GM23338 (cell line): ENCODE measurements around the gene C17orf107.

Source experiments
- CREB1 ChIP-seq: fragments of 250-450 bp; sonication (Bioruptor Pico); IDR thresholded peaks from 2 replicates; pipeline ENCODE4 v1.5.0; 2020; ENCODE audit warnings: low read depth, mild to moderate bottlenecking, moderate library complexity
- EZH2 ChIP-seq: fragments of 200-600 bp; sonication (generic); IDR thresholded peaks from one replicate; pipeline ENCODE4 v1.8.0; 2017; ENCODE audit warnings: antibody characterized with exemption, mild to moderate bottlenecking, low read depth; ENCODE audit not compliant: unreplicated experiment
- EZH2phosphoT487 ChIP-seq: fragments of 200-600 bp; sonication (generic); IDR thresholded peaks from one replicate; pipeline ENCODE4 v1.8.1; 2018; ENCODE audit warnings: antibody characterized with exemption; ENCODE audit not compliant: unreplicated experiment
- JUNB ChIP-seq: IDR thresholded peaks from one replicate; pipeline ENCODE4 v1.6.1; 2016; ENCODE audit warnings: antibody characterized with exemption; ENCODE audit not compliant: unreplicated experiment
- POLR2AphosphoS5 ChIP-seq: IDR thresholded peaks from 2 replicates; pipeline ENCODE4 v1.6.1; 2016; ENCODE audit warnings: antibody characterized with exemption, low read depth
- STAT1 ChIP-seq: IDR thresholded peaks from one replicate; pipeline ENCODE4 v1.6.1; 2016; ENCODE audit warnings: antibody characterized with exemption; ENCODE audit not compliant: unreplicated experiment
- ZNF331 ChIP-seq: fragments of 250-450 bp; sonication (Bioruptor Pico); IDR thresholded peaks from 2 replicates; pipeline ENCODE4 v1.5.0; 2020; ENCODE audit warnings: low read depth, mild to moderate bottlenecking, moderate library complexity
- TF ChIP-seq, protein P1 (sequence below), 2 experiments: fragments of 200-600 bp in 1 of 2; sonication (generic) in 1 of 2; conservative IDR thresholded peaks; 2 replicates each; pipeline versions ENCODE4 v1.5.1 to v1.6.1; 2016 to 2017; ENCODE audit warnings: antibody characterized with exemption in 2 of 2, low read depth in 2 of 2, mild to moderate bottlenecking in 2 of 2, moderate library complexity in 1 of 2
- TF ChIP-seq, protein P2 (sequence below): fragments of 250-450 bp; sonication (Bioruptor Pico); IDR thresholded peaks from 2 replicates; pipeline ENCODE4 v1.5.0; 2020; ENCODE audit warnings: mild to moderate bottlenecking, moderate library complexity
- TF ChIP-seq, protein P3 (sequence below): IDR thresholded peaks from one replicate; pipeline ENCODE4 v1.6.1; 2018; ENCODE audit warnings: antibody characterized with exemption; ENCODE audit not compliant: unreplicated experiment
- TF ChIP-seq, protein P4 (sequence below): IDR thresholded peaks from 2 replicates; pipeline ENCODE4 v1.6.1; 2016; ENCODE audit warnings: antibody characterized with exemption

GRCh38 chr17:4933646-4934045 is 34.3 kb downstream of the C17orf107 start:
- TF ChIP-seq, protein P1, sequence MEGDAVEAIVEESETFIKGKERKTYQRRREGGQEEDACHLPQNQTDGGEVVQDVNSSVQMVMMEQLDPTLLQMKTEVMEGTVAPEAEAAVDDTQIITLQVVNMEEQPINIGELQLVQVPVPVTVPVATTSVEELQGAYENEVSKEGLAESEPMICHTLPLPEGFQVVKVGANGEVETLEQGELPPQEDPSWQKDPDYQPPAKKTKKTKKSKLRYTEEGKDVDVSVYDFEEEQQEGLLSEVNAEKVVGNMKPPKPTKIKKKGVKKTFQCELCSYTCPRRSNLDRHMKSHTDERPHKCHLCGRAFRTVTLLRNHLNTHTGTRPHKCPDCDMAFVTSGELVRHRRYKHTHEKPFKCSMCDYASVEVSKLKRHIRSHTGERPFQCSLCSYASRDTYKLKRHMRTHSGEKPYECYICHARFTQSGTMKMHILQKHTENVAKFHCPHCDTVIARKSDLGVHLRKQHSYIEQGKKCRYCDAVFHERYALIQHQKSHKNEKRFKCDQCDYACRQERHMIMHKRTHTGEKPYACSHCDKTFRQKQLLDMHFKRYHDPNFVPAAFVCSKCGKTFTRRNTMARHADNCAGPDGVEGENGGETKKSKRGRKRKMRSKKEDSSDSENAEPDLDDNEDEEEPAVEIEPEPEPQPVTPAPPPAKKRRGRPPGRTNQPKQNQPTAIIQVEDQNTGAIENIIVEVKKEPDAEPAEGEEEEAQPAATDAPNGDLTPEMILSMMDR (conservative IDR thresholded peaks at IDR 0.05; ENCODE audit: low read depth in 2 of 2): no peak
- no peak for TF ChIP-seq EZH2phosphoT487
- no peak for TF ChIP-seq POLR2AphosphoS5
- TF ChIP-seq EZH2: no peak
- TF ChIP-seq, protein P2, sequence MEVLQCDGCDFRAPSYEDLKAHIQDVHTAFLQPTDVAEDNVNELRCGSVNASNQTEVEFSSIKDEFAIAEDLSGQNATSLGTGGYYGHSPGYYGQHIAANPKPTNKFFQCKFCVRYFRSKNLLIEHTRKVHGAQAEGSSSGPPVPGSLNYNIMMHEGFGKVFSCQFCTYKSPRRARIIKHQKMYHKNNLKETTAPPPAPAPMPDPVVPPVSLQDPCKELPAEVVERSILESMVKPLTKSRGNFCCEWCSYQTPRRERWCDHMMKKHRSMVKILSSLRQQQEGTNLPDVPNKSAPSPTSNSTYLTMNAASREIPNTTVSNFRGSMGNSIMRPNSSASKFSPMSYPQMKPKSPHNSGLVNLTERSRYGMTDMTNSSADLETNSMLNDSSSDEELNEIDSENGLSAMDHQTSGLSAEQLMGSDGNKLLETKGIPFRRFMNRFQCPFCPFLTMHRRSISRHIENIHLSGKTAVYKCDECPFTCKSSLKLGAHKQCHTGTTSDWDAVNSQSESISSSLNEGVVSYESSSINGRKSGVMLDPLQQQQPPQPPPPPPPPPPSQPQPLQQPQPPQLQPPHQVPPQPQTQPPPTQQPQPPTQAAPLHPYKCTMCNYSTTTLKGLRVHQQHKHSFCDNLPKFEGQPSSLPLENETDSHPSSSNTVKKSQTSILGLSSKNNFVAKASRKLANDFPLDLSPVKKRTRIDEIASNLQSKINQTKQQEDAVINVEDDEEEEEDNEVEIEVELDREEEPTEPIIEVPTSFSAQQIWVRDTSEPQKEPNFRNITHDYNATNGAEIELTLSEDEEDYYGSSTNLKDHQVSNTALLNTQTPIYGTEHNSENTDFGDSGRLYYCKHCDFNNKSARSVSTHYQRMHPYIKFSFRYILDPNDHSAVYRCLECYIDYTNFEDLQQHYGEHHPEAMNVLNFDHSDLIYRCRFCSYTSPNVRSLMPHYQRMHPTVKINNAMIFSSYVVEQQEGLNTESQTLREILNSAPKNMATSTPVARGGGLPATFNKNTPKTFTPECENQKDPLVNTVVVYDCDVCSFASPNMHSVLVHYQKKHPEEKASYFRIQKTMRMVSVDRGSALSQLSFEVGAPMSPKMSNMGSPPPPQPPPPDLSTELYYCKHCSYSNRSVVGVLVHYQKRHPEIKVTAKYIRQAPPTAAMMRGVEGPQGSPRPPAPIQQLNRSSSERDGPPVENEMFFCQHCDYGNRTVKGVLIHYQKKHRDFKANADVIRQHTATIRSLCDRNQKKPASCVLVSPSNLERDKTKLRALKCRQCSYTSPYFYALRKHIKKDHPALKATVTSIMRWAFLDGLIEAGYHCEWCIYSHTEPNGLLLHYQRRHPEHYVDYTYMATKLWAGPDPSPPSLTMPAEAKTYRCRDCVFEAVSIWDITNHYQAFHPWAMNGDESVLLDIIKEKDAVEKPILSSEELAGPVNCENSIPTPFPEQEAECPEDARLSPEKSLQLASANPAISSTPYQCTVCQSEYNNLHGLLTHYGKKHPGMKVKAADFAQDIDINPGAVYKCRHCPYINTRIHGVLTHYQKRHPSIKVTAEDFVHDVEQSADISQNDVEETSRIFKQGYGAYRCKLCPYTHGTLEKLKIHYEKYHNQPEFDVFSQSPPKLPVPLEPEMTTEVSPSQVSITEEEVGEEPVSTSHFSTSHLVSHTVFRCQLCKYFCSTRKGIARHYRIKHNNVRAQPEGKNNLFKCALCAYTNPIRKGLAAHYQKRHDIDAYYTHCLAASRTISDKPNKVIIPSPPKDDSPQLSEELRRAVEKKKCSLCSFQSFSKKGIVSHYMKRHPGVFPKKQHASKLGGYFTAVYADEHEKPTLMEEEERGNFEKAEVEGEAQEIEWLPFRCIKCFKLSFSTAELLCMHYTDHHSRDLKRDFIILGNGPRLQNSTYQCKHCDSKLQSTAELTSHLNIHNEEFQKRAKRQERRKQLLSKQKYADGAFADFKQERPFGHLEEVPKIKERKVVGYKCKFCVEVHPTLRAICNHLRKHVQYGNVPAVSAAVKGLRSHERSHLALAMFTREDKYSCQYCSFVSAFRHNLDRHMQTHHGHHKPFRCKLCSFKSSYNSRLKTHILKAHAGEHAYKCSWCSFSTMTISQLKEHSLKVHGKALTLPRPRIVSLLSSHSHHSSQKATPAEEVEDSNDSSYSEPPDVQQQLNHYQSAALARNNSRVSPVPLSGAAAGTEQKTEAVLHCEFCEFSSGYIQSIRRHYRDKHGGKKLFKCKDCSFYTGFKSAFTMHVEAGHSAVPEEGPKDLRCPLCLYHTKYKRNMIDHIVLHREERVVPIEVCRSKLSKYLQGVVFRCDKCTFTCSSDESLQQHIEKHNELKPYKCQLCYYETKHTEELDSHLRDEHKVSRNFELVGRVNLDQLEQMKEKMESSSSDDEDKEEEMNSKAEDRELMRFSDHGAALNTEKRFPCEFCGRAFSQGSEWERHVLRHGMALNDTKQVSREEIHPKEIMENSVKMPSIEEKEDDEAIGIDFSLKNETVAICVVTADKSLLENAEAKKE (CRISPR knock-in tag): no peak
- TF ChIP-seq, protein P3, sequence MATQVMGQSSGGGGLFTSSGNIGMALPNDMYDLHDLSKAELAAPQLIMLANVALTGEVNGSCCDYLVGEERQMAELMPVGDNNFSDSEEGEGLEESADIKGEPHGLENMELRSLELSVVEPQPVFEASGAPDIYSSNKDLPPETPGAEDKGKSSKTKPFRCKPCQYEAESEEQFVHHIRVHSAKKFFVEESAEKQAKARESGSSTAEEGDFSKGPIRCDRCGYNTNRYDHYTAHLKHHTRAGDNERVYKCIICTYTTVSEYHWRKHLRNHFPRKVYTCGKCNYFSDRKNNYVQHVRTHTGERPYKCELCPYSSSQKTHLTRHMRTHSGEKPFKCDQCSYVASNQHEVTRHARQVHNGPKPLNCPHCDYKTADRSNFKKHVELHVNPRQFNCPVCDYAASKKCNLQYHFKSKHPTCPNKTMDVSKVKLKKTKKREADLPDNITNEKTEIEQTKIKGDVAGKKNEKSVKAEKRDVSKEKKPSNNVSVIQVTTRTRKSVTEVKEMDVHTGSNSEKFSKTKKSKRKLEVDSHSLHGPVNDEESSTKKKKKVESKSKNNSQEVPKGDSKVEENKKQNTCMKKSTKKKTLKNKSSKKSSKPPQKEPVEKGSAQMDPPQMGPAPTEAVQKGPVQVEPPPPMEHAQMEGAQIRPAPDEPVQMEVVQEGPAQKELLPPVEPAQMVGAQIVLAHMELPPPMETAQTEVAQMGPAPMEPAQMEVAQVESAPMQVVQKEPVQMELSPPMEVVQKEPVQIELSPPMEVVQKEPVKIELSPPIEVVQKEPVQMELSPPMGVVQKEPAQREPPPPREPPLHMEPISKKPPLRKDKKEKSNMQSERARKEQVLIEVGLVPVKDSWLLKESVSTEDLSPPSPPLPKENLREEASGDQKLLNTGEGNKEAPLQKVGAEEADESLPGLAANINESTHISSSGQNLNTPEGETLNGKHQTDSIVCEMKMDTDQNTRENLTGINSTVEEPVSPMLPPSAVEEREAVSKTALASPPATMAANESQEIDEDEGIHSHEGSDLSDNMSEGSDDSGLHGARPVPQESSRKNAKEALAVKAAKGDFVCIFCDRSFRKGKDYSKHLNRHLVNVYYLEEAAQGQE: no peak
- no peak for TF ChIP-seq JUNB
- no peak for TF ChIP-seq ZNF331 (CRISPR knock-in tag)
- TF ChIP-seq CREB1: no peak
- no peak for TF ChIP-seq STAT1
- TF ChIP-seq, protein P4, sequence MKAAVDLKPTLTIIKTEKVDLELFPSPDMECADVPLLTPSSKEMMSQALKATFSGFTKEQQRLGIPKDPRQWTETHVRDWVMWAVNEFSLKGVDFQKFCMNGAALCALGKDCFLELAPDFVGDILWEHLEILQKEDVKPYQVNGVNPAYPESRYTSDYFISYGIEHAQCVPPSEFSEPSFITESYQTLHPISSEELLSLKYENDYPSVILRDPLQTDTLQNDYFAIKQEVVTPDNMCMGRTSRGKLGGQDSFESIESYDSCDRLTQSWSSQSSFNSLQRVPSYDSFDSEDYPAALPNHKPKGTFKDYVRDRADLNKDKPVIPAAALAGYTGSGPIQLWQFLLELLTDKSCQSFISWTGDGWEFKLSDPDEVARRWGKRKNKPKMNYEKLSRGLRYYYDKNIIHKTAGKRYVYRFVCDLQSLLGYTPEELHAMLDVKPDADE: no peak
